HCT116 (cell line): Measurements from ENCODE around the gene PDE6H. TPM values are rescaled to one million over a fixed set of nuclear protein-coding genes. Genes with fewer than 3 reads are reported as not detected.

Experiments used
- ATAC-seq: fragments of 200-7000 bp; cut with Tn5 transposase; 2 replicates; pipeline ENCODE4 v1.9.1; 2020; ENCODE audit warnings: mild to moderate bottlenecking, moderate library complexity
- BruUV-seq: library from RNA; stranded (reverse); fragments of 400-500 nt; replicated peaks from 2 replicates; lab custom pipeline; 2021; lab: Mats Ljungman, UMichigan
- CTCF ChIA-PET: fragments of 300-600 bp; sonication (Branson Sonifier 250); formaldehyde crosslinking; loops from one replicate; lab custom pipeline; 2021; ENCODE audit warnings: antibody characterized with exemption; lab: Charles Lee
- POLR2A ChIA-PET: fragments of 300-600, 350-600 bp; sonication (Branson Sonifier 250); formaldehyde crosslinking; loops from one replicate; lab custom pipeline; 2021; ENCODE audit warnings: antibody characterized with exemption; lab: Charles Lee
- RAD21 ChIA-PET, 2 experiments: fragments of 300-600 bp; sonication (Branson Sonifier 250); formaldehyde crosslinking; loops; one replicate each; lab custom pipeline; 2023; ENCODE audit warnings: low total read pairs in 2 of 2; ENCODE audit not compliant: uncharacterized antibody in 2 of 2, unreplicated experiment in 2 of 2, low non-redundant PET in 1 of 2; lab: Charles Lee
- DNase-seq: peaks from one replicate; pipeline ENCODE4 v3.0.0-alpha.2; 2010; ENCODE audit warnings: low read depth, low spot score
- H2AFZ ChIP-seq: fragments of 200-600 bp; shearing (Covaris generic), sonication (generic); 2 replicates; pipeline ENCODE4 v1.6.1; 2017; ENCODE audit warnings: low read depth, mixed run types, mixed read lengths, antibody characterized with exemption, low read length; ENCODE audit not compliant: poor library complexity, severe bottlenecking
- H3K27ac ChIP-seq: 2 replicates; pipeline ENCODE4 v1.5.1; 2012; ENCODE audit warnings: low read depth, low read length
- H3K27me3 ChIP-seq: fragments of 200-600 bp; sonication (generic); 2 replicates; pipeline ENCODE4 v1.6.1; 2016; ENCODE audit warnings: mixed run types, low read length, mixed read lengths; ENCODE audit not compliant: insufficient read depth
- H3K36me3 ChIP-seq, 2 experiments: fragments of 200-500 bp in 1 of 2; fragments of 200-600 bp in 1 of 2; sonication (Bioruptor generic) in 1 of 2; sonication (generic) in 1 of 2; 2 replicates each; pipeline versions ENCODE4 v1.5.1 to v1.6.1; 2014 to 2016; ENCODE audit warnings: low read length in 2 of 2, inconsistent platforms in 1 of 2, mixed read lengths in 1 of 2, mixed run types in 1 of 2; ENCODE audit not compliant: insufficient read depth in 2 of 2, control insufficient read depth in 1 of 2
- H3K4me1 ChIP-seq, 2 experiments: fragments of 200-600 bp in 1 of 2; sonication (generic) in 1 of 2; 2 replicates each; pipeline versions ENCODE4 v1.5.1 to v1.6.1; 2012 to 2017; ENCODE audit warnings: low read length in 2 of 2, inconsistent platforms in 1 of 2, mild to moderate bottlenecking in 1 of 2, mixed read lengths in 1 of 2, mixed run types in 1 of 2, moderate library complexity in 1 of 2; ENCODE audit not compliant: insufficient read depth in 2 of 2, control insufficient read depth in 1 of 2
- H3K4me2 ChIP-seq: fragments of 200-600 bp; sonication (generic); 2 replicates; pipeline ENCODE4 v1.6.1; 2017; ENCODE audit warnings: mixed run types, low read length, mixed read lengths
- H3K4me3 ChIP-seq, 2 experiments: fragments of 200-600 bp in 1 of 2; sonication (generic) in 1 of 2; replicated peaks in 1 of 2; 2 replicates each; pipeline ENCODE4 v1.5.1; 2011 to 2016; ENCODE audit warnings: low read length in 2 of 2, control low read depth in 1 of 2, low read depth in 1 of 2, mild to moderate bottlenecking in 1 of 2, mixed read lengths in 1 of 2, mixed run types in 1 of 2
- H3K79me2 ChIP-seq: fragments of 200-600 bp; sonication (generic); 2 replicates; pipeline ENCODE4 v1.6.1; 2017; ENCODE audit warnings: mild to moderate bottlenecking, mixed run types, low read length, moderate library complexity, mixed read lengths; ENCODE audit not compliant: insufficient read depth
- H3K9ac ChIP-seq: fragments of 200-600 bp; sonication (generic); 2 replicates; pipeline ENCODE4 v1.6.1; 2016; ENCODE audit warnings: low read length, mixed read lengths
- H3K9me2 ChIP-seq: fragments of 200-600 bp; sonication (generic), shearing (Covaris generic); 2 replicates; pipeline ENCODE4 v1.6.1; 2017; ENCODE audit warnings: mixed run types, mild to moderate bottlenecking, moderate library complexity; ENCODE audit not compliant: insufficient read depth
- H3K9me3 ChIP-seq, 2 experiments: fragments of 200-500 bp in 1 of 2; fragments of 200-600 bp in 1 of 2; sonication (Bioruptor generic) in 1 of 2; sonication (generic) in 1 of 2; 2 replicates each; pipeline ENCODE4 v1.6.1; 2014 to 2017; ENCODE audit warnings: low read length in 2 of 2, mixed read lengths in 2 of 2, inconsistent platforms in 1 of 2, low read depth in 1 of 2, mild to moderate bottlenecking in 1 of 2, mixed run types in 1 of 2, moderate library complexity in 1 of 2; ENCODE audit not compliant: control insufficient read depth in 1 of 2, insufficient read depth in 1 of 2
- H4K20me1 ChIP-seq: fragments of 200-600 bp; sonication (generic), shearing (Covaris generic); 2 replicates; pipeline ENCODE4 v1.6.1; 2017; ENCODE audit warnings: mixed run types, mild to moderate bottlenecking, moderate library complexity; ENCODE audit not compliant: insufficient read depth
- ATF3 ChIP-seq: IDR thresholded peaks from 2 replicates; pipeline ENCODE4 v1.6.1; 2012
- CBX3 ChIP-seq: IDR thresholded peaks from 2 replicates; pipeline ENCODE4 v1.6.1; 2012; ENCODE audit warnings: low read depth
- POLR2AphosphoS5 ChIP-seq: IDR thresholded peaks from 2 replicates; pipeline ENCODE4 v1.6.1; 2011; ENCODE audit warnings: mild to moderate bottlenecking, low read depth, low read length, moderate library complexity
- RAD21 ChIP-seq: IDR thresholded peaks from 2 replicates; pipeline ENCODE4 v1.6.1; 2012; ENCODE audit warnings: low read depth, mild to moderate bottlenecking
- SIN3A ChIP-seq: IDR thresholded peaks from 2 replicates; pipeline ENCODE4 v1.6.1; 2012; ENCODE audit warnings: low read depth
- SRF ChIP-seq: IDR thresholded peaks from 2 replicates; pipeline ENCODE4 v1.6.1; 2012; ENCODE audit warnings: low read depth
- ZBTB33 ChIP-seq: IDR thresholded peaks from 2 replicates; pipeline ENCODE4 v1.6.1; 2011; ENCODE audit warnings: mild to moderate bottlenecking, low read length, moderate library complexity; ENCODE audit not compliant: insufficient replicate concordance; ENCODE audit errors: extremely low read depth
- ZNF274 ChIP-seq: fragments of 200-500 bp; sonication (Bioruptor generic); IDR thresholded peaks from 2 replicates; pipeline ENCODE4 v1.6.1; 2014; ENCODE audit warnings: mild to moderate bottlenecking, low read depth, low read length, inconsistent platforms
- intact Hi-C: fragments of 100-400 bp; cut with micrococcal nuclease; formaldehyde crosslinking; loops from 2 replicates; pipeline ENCODE4 v1.10.0; 2022
- total RNA-seq: library from RNA; stranded (reverse); gene quantifications from one replicate; pipeline ENCODE4 v1.2.1, GENCODE V29; 2021; ENCODE audit not compliant: unreplicated experiment
- TF ChIP-seq, protein P1 (sequence below), 3 experiments: fragments of 200-600 bp in 1 of 3; sonication (generic) in 1 of 3; IDR thresholded peaks in 2 of 3; conservative IDR thresholded peaks in 1 of 3; 2 replicates each; pipeline ENCODE4 v1.5.1; 2012 to 2017; ENCODE audit warnings: low read depth in 2 of 3, low read length in 2 of 3, antibody characterized with exemption in 1 of 3, borderline replicate concordance in 1 of 3, control low read depth in 1 of 3, mild to moderate bottlenecking in 1 of 3, mixed read lengths in 1 of 3, mixed run types in 1 of 3, moderate library complexity in 1 of 3; ENCODE audit not compliant: insufficient read depth in 1 of 3

Gene PDE6H
- total RNA-seq, 1 experiment from 2014 or later = not detected

GRCh38 chr12:14957551-14958168 lies 15.2 kb upstream of the PDE6H start:
- no peaks in the 10 kb centered on the region for H3K9me3 ChIP-seq
- H3K36me3 ChIP-seq = no peaks in the 10 kb centered on the region
- BruUV-seq = no TSS peak
- no peak for DNase-seq
- no peaks in the 10 kb centered on the region for H3K27me3 ChIP-seq
- RAD21 ChIA-PET = no interaction called here
- no peak overlapping the region for H3K4me3 ChIP-seq
- TF ChIP-seq SIN3A (no peak), CBX3 (no peak), POLR2AphosphoS5 (no peak), SRF (no peak), ATF3 (no peak), RAD21 (no peak), ZBTB33 (no peak), ZNF274 (no peak)
- TF ChIP-seq, protein P1, sequence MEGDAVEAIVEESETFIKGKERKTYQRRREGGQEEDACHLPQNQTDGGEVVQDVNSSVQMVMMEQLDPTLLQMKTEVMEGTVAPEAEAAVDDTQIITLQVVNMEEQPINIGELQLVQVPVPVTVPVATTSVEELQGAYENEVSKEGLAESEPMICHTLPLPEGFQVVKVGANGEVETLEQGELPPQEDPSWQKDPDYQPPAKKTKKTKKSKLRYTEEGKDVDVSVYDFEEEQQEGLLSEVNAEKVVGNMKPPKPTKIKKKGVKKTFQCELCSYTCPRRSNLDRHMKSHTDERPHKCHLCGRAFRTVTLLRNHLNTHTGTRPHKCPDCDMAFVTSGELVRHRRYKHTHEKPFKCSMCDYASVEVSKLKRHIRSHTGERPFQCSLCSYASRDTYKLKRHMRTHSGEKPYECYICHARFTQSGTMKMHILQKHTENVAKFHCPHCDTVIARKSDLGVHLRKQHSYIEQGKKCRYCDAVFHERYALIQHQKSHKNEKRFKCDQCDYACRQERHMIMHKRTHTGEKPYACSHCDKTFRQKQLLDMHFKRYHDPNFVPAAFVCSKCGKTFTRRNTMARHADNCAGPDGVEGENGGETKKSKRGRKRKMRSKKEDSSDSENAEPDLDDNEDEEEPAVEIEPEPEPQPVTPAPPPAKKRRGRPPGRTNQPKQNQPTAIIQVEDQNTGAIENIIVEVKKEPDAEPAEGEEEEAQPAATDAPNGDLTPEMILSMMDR (IDR thresholded peaks at IDR 0.05 in 2 of 3, conservative IDR thresholded peaks at IDR 0.05 in 1 of 3; ENCODE audit: borderline replicate concordance in 1 of 3, insufficient read depth in 1 of 3, low read depth in 2 of 3, low read length in 2 of 3) = no peak
- H3K9ac ChIP-seq = no peak overlapping the region
- no peaks in the 10 kb centered on the region for H3K9me2 ChIP-seq
- H3K4me2 ChIP-seq = no peak overlapping the region
- no peaks in the 10 kb centered on the region for H3K79me2 ChIP-seq
- CTCF ChIA-PET = no interaction called here
- no peak for ATAC-seq
- intact Hi-C loops = no loop called here
- H3K27ac ChIP-seq = no peak overlapping the region
- no peaks in the 10 kb centered on the region for H4K20me1 ChIP-seq
- peaks cover 0 to 11% of the 10 kb centered on the region in 2 experiments; a peak in 2 of 4 replicates for H3K4me1 ChIP-seq
- POLR2A ChIA-PET = no interaction called here
- H2AFZ ChIP-seq = no peak overlapping the region
